ENCODE data around the gene ORM2. TPM values are rescaled to one million over a fixed set of nuclear protein-coding genes. Genes with fewer than 3 reads are reported as not detected.
A peak's percentile ranks its signal among the peaks of the same experiment; 100 is the strongest.

The ORM2 gene
- total RNA-seq, 4 donors from 2014 or later = not detected

- 58 to 62% methylated on average over 5 of the region's 5 CpGs for WGBS, 2 donors
- no peak for TF ChIP-seq POLR2A (IDR thresholded peaks at IDR 0.05)
- no peak for TF ChIP-seq CTCF (IDR thresholded peaks at IDR 0.05)
- TF ChIP-seq EP300 (IDR thresholded peaks at IDR 0.05) = no peak
- Histone ChIP-seq H3K4me1 (peaks cover 0 to 17% (median 0%) of the 10 kb centered on the region in 4 donors), H3K27ac (no peak overlapping the region), H3K36me3 (peaks cover 0 to 20% (median 0%) of the 10 kb centered on the region in 3 donors), H3K9me3 (no peaks in the 10 kb centered on the region), H3K27me3 (no peaks in the 10 kb centered on the region), H3K4me3 (no peak overlapping the region)
- no peak for DNase-seq (ENCODE audit: low spot score in 2 of 2)
These were observed 46.7 kb upstream of the ORM2 start for GRCh38 chr9:114282926-114283325.

GRCh38 chr9:114283551-114284111, 46.0 kb upstream of the ORM2 start:
- WGBS, 2 donors = 92 to 93% methylated on average over 4 to 14 of the region's 14 CpGs
- TF ChIP-seq POLR2A (IDR thresholded peaks at IDR 0.05) (no peak), EP300 (IDR thresholded peaks at IDR 0.05) (no peak), CTCF (IDR thresholded peaks at IDR 0.05) (no peak)
- Histone ChIP-seq H3K9me3 (no peaks in the 10 kb centered on the region), H3K36me3 (peaks cover 0 to 20% (median 0%) of the 10 kb centered on the region in 3 donors), H3K27ac (no peak overlapping the region), H3K4me3 (no peak overlapping the region), H3K27me3 (no peaks in the 10 kb centered on the region), H3K4me1 (peaks cover 0 to 17% (median 0%) of the 10 kb centered on the region in 4 donors)
- DNase-seq (ENCODE audit: low spot score in 2 of 2) = no peak

DNA sequence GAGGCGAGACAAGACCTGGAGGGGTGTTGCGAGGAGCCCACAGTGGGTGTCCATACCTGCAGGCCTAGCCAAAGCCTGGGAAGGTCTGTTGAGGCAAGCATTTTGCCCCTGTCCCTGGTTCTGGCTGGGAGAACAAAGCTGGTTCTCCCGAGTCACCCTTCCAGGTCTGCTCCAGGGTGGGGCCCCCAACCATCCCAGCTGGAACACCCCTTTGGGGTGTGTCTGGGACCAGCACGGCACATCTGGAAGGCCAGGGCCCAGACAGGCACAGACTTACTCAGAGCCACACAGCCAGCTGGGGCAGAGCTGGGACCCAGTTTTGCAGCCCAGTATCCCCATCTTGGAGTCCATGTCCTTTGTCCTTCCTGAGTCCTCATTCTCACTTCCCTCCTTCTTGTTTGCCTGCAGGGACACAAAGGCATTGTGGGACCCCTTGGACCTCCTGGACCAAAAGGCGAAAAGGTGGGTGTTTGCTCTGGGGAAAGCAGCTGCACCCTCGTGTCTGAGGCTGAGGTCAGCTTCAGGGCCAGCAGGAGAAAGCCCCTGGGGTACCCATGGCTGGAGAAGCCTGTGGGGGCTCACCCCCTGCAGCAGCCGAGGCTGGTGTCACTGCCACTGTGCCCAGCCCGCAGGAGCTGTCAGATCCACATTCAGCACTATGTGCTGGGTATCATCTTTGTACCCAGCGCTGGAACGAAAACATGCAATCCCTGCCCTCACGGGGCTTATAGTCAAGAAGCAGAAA, 45.2 kb upstream of the ORM2 start:
- Histone ChIP-seq H3K4me3 (no peak overlapping the region), H3K9me3 (no peaks in the 10 kb centered on the region), H3K27me3 (no peaks in the 10 kb centered on the region), H3K4me1 (peaks cover 0 to 17% (median 0%) of the 10 kb centered on the region in 4 donors), H3K27ac (no peak overlapping the region), H3K36me3 (peaks cover 0 to 19% (median 0%) of the 10 kb centered on the region in 3 donors)
- no peak for TF ChIP-seq EP300 (IDR thresholded peaks at IDR 0.05)
- no peak for DNase-seq (ENCODE audit: low spot score in 2 of 2)
- 87 to 91% methylated on average over 6 to 11 of the region's 11 CpGs for WGBS, 2 donors

DNA sequence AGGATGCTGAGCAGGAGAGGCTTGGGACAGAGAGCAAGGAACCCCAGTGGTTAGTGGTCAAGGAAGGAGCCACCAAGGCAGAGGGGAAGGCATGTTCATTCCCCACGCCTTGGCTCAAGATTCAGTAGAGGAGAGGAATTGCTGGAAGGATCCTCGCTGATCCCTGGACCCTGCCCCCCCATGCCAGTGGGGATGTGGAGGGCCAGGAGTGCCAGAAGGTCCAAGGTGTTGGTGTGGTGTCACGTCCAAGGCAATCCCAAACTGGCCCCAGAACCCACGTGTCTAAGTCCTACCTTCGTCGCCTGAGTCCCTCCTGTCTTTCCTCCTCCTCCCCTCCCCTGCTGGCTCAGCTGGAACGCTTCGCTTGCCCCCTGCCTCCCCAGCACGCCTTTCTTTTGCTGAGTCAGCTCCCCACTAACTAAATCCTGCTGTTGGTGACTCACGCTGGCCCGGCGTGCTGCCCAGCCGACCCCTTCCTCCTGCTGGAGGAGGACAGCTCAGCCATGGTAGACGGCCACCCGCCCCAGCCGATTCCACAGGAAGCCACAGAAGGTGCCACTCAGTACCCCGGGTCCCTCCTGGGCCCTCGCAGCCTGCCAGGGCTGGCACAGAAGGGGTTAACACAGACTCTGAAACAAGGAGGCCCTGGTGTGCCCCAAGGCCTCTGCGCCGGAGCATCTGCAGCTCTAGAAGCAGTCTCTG, 44.4 kb upstream of the ORM2 start:
- no peak overlapping the region for H3K4me3 ChIP-seq
- H3K27me3 ChIP-seq = no peaks in the 10 kb centered on the region
- WGBS, 2 donors = 45 to 49% methylated on average over 18 to 20 of the region's 20 CpGs
- peaks cover 0 to 17% (median 0%) of the 10 kb centered on the region in 4 donors for H3K4me1 ChIP-seq
- H3K36me3 ChIP-seq = peaks cover 0 to 27% (median 0%) of the 10 kb centered on the region in 3 donors
- H3K9me3 ChIP-seq = no peaks in the 10 kb centered on the region
- peak overlapping the region in 1 of 4 donors; percentile 51 for H3K27ac ChIP-seq
- TF ChIP-seq EP300 (IDR thresholded peaks at IDR 0.05) = no peak
- TF ChIP-seq CTCF (IDR thresholded peaks at IDR 0.05) = no peak
- TF ChIP-seq POLR2A (IDR thresholded peaks at IDR 0.05) = no peak
- DNase-seq (ENCODE audit: low spot score in 2 of 2) = peak in 1 of 2 donors; percentile 1

GRCh38 chr9:114286146-114286679, 43.5 kb upstream of the ORM2 start:
- TF ChIP-seq POLR2A (IDR thresholded peaks at IDR 0.05) = no peak
- no peak for DNase-seq (ENCODE audit: low spot score in 2 of 2)
- no peak overlapping the region for H3K4me3 ChIP-seq
- H3K4me1 ChIP-seq = peaks cover 0 to 12% (median 0%) of the 10 kb centered on the region in 4 donors
- no peaks in the 10 kb centered on the region for H3K9me3 ChIP-seq
- peaks cover 0 to 31% (median 0%) of the 10 kb centered on the region in 3 donors for H3K36me3 ChIP-seq
- 82 to 84% methylated on average over 10 of the region's 10 CpGs for WGBS, 2 donors
- H3K27ac ChIP-seq = peak overlapping the region in 1 of 4 donors; percentile 51
- no peaks in the 10 kb centered on the region for H3K27me3 ChIP-seq

Measured in tibial nerve (tissue), 4 donors.